ENCODE measurements around the gene IFNG. TPM values are rescaled to one million over a fixed set of nuclear protein-coding genes. Genes with fewer than 3 reads are reported as not detected.

IFNG gene
- total and polyA plus RNA-seq, 10 donors, result 0.23 to 2.2 (median 0.60) TPM; not detected in 1

DNA sequence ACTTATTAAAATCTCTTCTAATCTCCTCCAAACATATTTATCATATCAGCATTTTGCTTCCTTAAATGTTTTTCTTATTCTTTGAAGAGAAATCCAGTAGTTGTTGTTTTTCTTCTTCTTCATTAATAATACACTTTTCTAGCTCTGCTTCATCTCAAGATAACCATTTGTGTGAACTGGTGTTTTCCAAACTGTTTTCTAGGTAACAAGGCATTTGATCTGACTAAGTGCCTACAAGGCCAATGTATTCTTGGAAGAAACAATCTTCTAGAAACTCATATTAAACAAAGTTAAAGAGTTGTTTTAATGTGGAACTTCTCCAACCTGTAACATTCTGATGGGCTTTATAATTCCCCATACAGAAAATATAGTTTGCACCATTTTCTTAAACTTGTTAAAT, 30.8 kb upstream of the IFNG start:
- Histone ChIP-seq H3K4me3 (no peak overlapping the region), H3K27me3 (replicated peaks in 1 of 7) (no peaks in the 10 kb centered on the region), H3K27ac (peak overlapping the region in 1 of 8 donors; percentile 6), H3K9me3 (no peaks in the 10 kb centered on the region), H3K4me1 (no peaks in the 10 kb centered on the region), H3K36me3 (no peaks in the 10 kb centered on the region)
- intact Hi-C loops (cut with DNase I; ENCODE audit: low total_unique reads), result no loop called here
- no peak for TF ChIP-seq POLR2A (IDR thresholded peaks at IDR 0.05)
- TF ChIP-seq POLR2AphosphoS5 (IDR thresholded peaks at IDR 0.05), result no peak
- TF ChIP-seq, protein P1, sequence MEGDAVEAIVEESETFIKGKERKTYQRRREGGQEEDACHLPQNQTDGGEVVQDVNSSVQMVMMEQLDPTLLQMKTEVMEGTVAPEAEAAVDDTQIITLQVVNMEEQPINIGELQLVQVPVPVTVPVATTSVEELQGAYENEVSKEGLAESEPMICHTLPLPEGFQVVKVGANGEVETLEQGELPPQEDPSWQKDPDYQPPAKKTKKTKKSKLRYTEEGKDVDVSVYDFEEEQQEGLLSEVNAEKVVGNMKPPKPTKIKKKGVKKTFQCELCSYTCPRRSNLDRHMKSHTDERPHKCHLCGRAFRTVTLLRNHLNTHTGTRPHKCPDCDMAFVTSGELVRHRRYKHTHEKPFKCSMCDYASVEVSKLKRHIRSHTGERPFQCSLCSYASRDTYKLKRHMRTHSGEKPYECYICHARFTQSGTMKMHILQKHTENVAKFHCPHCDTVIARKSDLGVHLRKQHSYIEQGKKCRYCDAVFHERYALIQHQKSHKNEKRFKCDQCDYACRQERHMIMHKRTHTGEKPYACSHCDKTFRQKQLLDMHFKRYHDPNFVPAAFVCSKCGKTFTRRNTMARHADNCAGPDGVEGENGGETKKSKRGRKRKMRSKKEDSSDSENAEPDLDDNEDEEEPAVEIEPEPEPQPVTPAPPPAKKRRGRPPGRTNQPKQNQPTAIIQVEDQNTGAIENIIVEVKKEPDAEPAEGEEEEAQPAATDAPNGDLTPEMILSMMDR (IDR thresholded peaks at IDR 0.05 in 8 of 11, conservative IDR thresholded peaks at IDR 0.05 in 3 of 11), result no peak
- DNase-seq, result no peak

DNA sequence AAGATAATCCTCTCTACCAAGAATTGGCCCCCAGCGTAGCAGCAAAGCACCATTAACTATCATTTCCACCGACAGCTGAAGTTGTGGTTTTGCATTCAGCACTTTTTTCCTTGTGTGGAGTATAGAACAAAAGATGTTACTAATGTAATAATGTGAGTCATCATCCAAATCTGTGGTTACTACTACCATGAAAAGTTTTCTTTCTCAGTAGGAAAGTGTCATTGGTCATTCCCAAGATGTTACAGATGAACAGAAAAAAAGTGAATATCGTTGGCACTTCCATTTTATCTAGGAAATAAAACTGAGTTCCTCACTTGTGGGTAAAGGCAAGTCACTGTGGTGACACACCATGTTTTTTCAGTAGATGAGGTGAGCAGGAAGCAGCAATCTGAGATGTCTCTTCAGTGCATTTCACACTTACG, 30.3 kb upstream of the IFNG start:
- Histone ChIP-seq H3K9me3 (no peaks in the 10 kb centered on the region), H3K27me3 (replicated peaks in 1 of 7) (no peaks in the 10 kb centered on the region), H3K4me1 (no peaks in the 10 kb centered on the region), H3K27ac (peak overlapping the region in 2 of 8 donors; percentile 6 to 11), H3K4me3 (no peak overlapping the region), H3K36me3 (no peaks in the 10 kb centered on the region)
- intact Hi-C loops (cut with DNase I; ENCODE audit: low total_unique reads), result no loop called here
- TF ChIP-seq POLR2AphosphoS5 (IDR thresholded peaks at IDR 0.05) (no peak), POLR2A (IDR thresholded peaks at IDR 0.05) (no peak)
- TF ChIP-seq, protein P1 (IDR thresholded peaks at IDR 0.05 in 8 of 11, conservative IDR thresholded peaks at IDR 0.05 in 3 of 11), result no peak
- DNase-seq, result no peak
- WGBS, 5 donors, result 59 to 77% (median 66%) methylated on average over 4 of the region's 4 CpGs

DNA sequence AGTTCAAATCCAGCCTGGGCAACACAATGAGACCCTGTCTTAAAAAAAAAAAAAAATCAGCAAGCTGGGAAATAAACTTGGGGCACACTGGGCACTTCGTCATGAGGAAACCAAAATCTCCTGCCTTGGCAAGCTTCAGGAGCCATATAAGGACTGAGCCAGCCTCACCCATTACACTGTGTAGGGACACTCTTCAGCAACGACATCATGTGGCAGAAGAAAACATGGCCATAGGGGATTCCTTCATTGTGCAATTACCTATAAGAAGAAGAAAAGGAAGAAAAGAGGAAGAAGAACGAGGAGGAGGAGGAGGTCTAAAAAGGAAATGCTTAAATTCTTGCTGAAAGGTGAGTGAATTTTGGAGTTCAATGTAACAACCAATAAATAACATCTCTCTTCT, 26.1 kb upstream of the IFNG start:
- TF ChIP-seq POLR2AphosphoS5 (IDR thresholded peaks at IDR 0.05), result no peak
- no peaks in the 10 kb centered on the region for H3K9me3 ChIP-seq
- no peak for DNase-seq
- no peak overlapping the region for H3K27ac ChIP-seq
- WGBS, 5 donors, result 49 to 73% (median 66%) methylated on average over 3 of the region's 3 CpGs
- H3K36me3 ChIP-seq, result no peaks in the 10 kb centered on the region
- peaks cover 0 to 13% (median 0%) of the 10 kb centered on the region in 6 donors for H3K4me1 ChIP-seq
- H3K27me3 ChIP-seq (replicated peaks in 1 of 7), result no peaks in the 10 kb centered on the region
- intact Hi-C loops (cut with DNase I; ENCODE audit: low total_unique reads), result no loop called here
- H3K4me3 ChIP-seq, result no peak overlapping the region

DNA sequence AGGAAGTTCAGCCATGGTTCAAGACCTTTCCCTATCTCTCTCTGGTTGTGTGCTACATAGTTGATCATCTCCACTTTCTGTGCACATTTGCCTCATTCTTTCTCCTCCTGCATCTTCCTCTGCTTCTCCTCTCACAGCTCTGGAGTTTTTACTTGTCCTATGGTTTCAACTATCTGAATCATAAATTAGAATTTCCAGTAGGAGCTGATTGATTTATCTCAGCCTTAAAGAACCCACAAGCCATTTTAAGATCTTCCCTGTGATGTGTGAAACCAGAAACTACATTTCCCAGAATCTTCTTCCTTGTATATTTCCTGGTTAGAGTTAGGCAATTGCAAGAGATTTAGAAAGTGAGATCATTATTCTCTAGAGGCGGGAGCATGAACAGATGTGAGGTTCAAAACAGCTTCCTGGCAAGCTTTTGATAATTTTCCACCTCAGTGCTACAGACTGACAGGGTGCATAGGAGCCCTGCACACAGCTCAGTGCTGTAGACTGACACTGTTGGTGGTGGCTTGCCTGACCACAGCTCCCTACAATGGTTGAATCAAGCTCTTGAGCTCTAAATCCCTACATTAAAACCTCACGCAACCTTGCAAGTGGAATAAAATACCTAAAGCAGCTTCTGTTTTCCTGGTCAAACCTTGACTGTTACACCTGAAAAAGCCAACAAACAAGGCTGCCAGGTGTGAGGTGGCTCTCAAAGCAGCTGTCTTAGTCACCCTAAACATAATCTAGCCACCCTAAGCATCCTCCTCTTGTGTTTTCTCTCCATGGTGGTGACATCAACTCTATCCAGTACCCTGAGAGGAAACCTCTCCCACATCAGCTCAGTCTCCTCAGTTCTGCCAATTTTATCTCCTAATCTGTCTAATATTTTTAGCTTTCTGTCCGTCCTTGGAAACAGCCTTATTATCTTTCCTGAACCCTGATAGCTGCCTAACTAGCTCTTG, 21.5 kb upstream of the IFNG start:
- H3K9me3 ChIP-seq, result no peaks in the 10 kb centered on the region
- TF ChIP-seq POLR2AphosphoS5 (IDR thresholded peaks at IDR 0.05), result no peak
- TF ChIP-seq POLR2A (IDR thresholded peaks at IDR 0.05), result no peak
- TF ChIP-seq, protein P1 (IDR thresholded peaks at IDR 0.05 in 8 of 11, conservative IDR thresholded peaks at IDR 0.05 in 3 of 11), result no peak
- intact Hi-C loops (cut with DNase I; ENCODE audit: low total_unique reads), result no loop called here
- no peaks in the 10 kb centered on the region for H3K27me3 ChIP-seq (replicated peaks in 1 of 7)
- 49 to 67% (median 59%) methylated on average over 3 of the region's 3 CpGs for WGBS, 5 donors
- peaks cover 0 to 24% (median 4%) of the 10 kb centered on the region in 6 donors for H3K4me1 ChIP-seq
- H3K27ac ChIP-seq, result peak overlapping the region in 3 of 8 donors; percentile 27 to 50 (median 41)
- H3K36me3 ChIP-seq, result no peaks in the 10 kb centered on the region
- DNase-seq, result no peak
- H3K4me3 ChIP-seq, result no peak overlapping the region
